Uterus (tissue), 2 donors: ENCODE results near the gene S100Z.

Experiments
- POLR2A ChIP-seq, 2 donors: fragments of 450-650 bp; IDR thresholded peaks; one replicate each; pipeline ENCODE4 v1.6.1; 2016; ENCODE audit warnings: antibody characterized with exemption in 2 of 2, mild to moderate bottlenecking in 1 of 2, moderate library complexity in 1 of 2
- TF ChIP-seq, protein P1 (sequence below), 4 experiments: fragments of 200-600 bp in 2 of 4; fragments of 450-650 bp in 2 of 4; sonication (generic) in 2 of 4; IDR thresholded peaks; one replicate each; pipeline ENCODE4 v1.5.1; 2016 to 2019; ENCODE audit warnings: antibody characterized with exemption in 4 of 4, mild to moderate bottlenecking in 2 of 4, moderate library complexity in 1 of 4

DNA sequence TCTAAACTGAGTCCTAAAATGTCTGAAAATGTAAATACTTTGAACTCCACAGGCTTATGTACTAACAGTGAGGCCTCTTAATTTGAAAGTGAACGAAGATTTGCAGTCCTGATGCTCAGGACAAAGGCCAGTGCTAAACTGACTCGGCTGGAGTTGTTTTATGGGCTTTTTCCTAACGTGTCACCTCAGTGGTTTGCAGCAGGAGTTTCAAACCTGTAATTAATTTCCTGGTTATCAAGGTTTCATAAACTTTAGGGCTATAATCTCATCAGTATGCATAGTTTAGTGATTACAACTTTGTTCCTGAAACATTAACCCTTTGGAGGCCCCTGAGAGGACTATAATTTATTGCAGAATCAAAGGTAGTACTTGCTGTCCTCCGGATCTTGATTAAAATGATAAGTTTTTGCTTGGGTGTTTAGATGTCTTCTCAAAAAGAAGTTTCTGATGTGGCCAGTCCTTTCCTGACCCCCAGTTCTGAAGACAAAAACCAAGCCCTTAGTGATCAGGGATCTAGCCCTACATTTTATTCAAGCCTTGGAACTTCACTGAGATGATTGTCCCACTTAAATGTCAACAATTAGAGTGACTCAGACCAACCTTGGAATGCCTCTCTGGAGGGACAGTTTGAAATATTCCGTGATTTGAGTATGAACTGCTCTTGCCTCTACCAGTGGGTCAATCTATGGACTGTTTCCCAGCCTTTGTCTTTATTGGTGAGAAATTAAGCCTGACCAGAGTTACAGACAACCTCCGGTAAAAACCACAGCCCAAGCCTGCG is 11.1 kb upstream of the S100Z start:
- TF ChIP-seq, protein P1, sequence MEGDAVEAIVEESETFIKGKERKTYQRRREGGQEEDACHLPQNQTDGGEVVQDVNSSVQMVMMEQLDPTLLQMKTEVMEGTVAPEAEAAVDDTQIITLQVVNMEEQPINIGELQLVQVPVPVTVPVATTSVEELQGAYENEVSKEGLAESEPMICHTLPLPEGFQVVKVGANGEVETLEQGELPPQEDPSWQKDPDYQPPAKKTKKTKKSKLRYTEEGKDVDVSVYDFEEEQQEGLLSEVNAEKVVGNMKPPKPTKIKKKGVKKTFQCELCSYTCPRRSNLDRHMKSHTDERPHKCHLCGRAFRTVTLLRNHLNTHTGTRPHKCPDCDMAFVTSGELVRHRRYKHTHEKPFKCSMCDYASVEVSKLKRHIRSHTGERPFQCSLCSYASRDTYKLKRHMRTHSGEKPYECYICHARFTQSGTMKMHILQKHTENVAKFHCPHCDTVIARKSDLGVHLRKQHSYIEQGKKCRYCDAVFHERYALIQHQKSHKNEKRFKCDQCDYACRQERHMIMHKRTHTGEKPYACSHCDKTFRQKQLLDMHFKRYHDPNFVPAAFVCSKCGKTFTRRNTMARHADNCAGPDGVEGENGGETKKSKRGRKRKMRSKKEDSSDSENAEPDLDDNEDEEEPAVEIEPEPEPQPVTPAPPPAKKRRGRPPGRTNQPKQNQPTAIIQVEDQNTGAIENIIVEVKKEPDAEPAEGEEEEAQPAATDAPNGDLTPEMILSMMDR (IDR thresholded peaks at IDR 0.05), result no peak
- TF ChIP-seq POLR2A (IDR thresholded peaks at IDR 0.05), result no peak
